D341Med (cell line): ENCODE results near the gene GPX3.
A peak's percentile ranks its signal among the peaks of the same experiment; 100 is the strongest.

Source experiments
- DNase-seq: peaks from one replicate; pipeline ENCODE4 v3.0.0; 2012; ENCODE audit warnings: low spot score

The GPX3 gene

DNA sequence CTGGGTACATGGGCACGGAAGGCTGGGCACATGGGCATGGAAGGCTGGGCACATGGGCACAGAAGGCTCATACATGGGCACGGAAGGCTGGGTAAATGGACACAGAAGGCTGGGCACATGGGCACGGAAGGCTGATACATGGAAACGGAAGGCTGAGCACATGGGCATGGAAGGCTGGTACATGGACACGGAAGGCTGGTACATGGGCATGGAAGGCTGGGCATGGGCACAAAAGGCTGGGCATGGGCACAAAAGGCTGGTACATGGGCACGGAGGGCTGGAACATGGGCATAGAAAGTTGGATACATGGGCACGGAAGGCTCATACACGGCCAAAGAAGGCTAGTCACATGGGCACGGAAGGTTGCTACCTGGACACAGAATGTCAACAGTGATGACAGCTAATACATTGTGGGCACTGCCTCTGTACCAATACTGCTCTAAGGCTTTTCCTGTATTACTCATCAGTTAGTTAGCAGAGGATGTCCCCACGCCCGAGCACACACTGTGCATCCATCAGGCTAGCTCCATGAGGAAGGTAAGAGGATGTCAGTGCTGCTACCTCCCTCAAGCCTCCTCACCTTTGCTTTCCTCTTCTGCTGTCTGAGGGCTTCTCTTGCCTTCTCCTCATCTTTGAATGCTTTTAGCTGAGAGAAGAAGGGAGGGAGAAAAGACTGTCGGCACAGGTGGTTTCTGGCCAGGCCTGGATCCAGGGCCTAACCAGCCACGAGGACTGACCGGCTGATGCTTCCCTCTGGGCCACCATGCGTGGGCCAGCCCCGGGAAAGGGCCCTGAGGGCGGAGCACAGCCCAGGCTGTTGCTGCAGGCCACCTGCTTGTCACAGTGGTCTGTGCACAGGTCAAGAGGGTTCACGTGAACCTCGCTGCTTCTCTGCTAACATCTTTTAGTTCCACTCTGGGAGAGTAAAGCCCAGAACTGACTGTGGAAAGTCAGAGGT is 14.3 kb downstream of the GPX3 start:
- DNase-seq: no peak

DNA sequence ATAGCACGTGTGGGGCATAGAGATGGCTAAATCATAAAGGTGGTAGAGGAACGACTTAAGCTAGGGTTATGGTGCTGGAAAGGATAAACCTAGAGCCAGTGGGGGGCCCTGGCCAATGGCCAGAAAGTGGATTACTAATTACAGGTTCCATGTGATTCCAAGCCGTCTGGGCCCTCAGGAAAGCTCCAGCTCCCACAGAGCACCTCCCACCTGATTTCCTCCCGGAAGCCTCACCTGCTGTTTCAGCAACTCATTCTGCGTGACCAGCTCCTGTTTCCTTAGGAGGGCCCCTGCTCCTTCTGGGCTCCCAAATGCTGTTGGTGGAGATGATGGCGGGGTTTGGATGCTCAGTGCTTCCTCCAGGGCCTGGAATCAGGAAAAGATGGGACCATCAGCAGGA is 16.2 kb downstream of the GPX3 start:
- DNase-seq: peak; percentile 64

DNA sequence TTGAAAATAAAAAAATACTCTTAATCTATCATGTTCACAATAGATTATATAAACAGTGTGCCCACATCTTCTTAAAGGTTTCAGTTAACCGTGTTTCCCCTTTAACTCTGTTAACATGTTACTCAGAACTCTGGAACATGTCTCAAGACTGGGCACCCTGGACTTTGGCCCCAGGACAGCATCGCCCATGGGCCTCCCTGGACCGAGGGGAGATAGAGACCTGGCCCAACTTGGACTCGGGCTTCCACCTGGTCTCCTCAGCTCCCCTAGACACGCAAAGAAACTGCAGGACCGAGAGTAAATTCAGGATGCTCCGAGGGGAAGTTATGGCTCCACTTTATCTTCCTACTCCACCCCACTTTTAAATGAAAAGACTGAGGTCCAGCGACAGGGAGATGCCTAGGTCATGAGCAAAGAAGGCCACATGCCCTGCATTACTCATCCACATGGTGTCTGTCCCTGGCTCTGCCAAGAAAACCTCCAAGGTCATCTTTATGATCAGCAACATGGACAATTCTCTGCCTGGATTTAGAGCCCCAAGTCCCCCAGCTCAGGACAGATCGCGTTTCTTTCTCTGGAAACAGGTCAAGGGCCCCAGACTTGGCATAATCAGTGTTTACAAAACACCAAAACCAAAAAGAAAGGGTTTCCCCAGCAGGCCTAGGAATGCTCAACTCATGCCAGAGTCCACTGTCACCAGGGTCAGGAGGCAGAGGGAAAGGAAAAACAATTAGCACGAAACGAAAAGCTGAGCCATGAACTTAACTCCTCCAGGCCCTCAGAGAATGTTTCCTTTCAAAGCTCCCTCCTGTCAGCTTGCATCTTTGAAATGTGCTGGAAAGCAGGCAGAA is 17.4 kb downstream of the GPX3 start:
- DNase-seq: no peak

DNA sequence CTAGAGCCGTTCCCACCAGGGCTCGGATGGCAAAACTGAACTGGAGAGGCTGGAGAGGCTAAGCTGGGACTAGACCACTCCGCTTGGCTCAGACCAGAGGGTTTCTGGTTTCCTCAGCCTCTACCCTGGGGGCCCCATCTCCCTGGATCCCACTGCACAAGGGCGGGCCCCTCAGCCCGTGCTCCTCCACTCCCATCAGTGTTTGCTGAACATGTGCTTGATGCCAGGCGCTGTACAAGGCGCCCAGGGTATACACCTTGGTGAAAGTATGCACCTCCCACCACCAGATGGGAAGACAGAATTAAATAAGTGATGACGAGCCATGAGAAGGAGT is 18.0 kb downstream of the GPX3 start:
- DNase-seq: no peak

DNA sequence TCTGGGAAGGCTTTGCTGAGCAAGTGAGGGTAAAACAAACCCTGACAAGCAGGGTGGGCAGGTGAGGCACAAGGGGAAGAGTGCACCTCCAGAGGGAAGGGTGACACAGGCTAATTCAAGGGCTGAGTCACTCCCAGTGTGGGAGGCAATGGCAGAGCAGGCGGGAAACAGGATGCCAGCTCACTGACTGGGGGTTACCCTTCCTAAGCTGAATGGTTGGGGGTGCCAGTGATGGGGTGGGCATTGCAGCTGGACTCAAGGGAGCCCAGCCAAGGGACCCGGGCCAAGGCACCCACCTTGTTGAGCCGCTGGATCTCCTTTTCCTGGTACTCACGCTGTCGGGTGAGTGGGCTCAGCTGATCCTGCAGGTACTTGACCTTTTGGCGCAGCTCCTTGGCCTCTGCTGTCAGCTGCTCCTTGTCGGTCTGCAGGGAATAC is 18.4 kb downstream of the GPX3 start:
- no peak for DNase-seq

DNA sequence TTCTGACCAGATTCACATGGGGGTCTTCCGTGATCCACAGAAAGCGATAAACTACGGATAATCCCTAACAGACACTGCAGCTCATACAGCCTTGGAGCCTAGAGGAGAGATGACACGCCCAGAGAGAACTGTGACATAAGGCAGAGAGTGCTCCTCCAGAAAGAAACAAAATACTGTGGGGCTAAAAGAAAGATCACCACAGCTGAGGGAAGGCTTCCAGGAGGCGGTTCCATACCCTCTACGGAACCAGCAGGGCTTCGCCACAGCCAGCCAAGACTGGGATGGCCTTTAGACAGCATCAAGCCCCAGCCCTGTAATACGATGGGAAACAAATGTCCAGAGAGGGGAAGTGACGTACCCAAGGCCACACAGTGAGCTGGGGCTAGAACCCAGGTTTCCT is 19.3 kb downstream of the GPX3 start:
- DNase-seq: no peak

DNA sequence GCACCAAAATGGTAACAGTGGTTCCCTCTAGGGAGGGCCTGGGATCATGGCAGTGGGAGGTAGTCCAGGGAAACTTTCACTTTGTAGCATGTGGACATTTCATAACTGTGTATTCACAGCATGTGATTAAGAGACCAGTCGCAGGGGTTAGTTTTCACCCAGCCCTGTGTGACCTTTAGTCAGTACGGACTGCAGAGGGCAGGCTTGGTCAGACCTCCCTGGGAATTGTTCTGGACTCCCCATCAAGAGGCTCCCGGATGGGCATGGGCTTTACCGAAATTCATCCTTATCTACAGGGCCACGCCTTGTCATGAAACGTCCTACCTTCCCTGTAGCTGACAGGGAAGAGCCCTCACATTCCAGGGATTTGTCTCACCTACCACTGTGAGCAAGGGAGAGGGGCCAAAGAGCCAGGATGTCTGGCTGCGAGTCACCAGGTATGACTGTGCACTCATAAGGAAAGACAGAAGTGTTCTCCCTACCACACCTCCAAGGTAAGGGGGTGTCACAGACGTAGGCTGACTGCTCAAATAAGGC is 19.9 kb downstream of the GPX3 start:
- no peak for DNase-seq

DNA sequence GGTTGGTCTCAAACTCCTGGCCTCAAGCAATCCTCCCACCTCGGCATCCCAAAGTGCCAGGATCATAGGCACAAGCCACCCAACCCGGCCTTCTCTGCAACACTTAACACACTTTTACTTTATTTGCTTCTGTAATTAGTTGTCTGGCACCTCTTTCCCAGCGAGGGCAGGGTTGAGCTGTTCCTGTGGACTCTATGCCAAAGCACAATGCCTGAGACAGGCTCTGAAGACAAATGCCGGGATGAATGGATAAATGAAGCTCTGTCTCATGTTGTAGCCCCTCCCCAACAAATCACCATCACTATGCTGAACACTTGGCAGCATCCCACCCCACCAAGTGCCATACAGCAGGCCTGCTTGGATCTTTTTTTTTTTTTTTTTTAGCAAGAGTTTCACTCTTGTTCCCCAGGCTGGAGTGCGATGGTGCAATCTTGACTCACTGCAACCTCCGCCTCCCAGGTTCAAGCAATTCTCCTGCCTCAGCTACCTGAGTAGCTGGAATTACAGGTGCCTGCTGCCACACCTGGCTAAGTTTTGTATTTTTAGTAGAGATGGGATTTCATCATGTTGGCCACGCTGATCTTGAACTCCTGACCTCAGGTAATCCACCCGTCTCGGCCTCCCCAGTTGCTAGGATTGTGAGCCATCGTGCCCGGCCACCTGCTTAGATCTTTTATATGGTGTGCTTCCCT is 21.3 kb downstream of the GPX3 start:
- no peak for DNase-seq

DNA sequence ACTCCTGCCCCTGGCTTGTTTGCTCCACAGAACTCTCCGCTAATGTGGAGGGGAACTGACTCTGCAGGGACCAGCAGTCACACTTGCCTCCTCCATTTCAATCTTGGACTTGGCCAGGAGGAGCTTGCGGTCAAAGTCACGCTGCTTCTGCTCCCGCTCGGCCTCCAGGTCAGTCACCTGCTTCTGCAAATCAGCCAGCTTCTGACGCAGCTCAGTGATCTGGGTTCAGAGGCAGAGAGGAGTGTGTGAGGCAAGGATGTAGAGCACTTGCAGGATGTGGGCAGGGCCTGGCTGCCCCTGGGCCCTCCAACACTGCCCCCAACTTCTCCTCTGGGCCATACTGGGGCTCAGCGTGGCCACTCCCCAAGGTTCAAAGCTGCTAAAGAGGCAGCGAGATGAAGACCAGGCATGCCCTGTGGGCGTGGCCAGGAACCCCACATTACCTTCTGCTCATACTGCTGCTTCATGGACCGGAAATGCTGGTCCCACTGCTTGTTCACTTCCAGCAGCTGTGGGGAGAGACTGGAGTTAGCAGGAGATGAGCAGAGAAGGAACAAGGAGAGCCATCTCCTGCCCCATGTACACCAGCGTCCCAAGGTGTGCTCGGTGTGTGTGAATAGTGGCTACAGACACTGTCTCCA is 22.2 kb downstream of the GPX3 start:
- DNase-seq: no peak

DNA sequence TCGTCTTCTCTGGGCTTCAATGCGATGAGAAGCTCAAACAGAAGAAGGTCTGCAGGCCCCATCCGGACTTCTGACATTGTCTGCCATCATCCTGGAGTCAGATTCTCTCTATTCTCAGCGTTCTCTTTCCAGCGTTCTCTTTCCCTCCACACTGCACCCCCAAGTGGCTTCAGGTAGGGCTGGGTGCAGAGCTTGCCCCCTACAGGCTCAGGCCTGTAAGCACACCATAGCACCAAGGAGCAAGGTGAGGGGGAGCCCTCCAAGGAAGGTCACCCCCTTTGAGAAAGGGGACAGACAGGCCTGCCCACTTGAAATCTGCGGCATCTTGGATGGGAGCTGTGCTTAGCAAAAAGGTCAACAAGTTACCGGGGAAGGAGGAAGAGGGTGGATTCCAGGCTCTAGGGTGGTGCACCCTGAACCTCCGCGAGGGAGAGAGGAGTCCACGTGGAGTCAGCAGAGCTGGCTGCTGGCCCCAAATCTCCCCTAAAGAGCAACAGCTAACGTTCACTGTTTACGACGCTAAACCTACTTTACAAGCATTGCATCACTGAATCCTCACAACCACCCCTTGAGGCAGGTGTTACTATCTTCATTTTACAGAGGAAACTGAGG is 27.5 kb downstream of the GPX3 start:
- peak; percentile 76 for DNase-seq

DNA sequence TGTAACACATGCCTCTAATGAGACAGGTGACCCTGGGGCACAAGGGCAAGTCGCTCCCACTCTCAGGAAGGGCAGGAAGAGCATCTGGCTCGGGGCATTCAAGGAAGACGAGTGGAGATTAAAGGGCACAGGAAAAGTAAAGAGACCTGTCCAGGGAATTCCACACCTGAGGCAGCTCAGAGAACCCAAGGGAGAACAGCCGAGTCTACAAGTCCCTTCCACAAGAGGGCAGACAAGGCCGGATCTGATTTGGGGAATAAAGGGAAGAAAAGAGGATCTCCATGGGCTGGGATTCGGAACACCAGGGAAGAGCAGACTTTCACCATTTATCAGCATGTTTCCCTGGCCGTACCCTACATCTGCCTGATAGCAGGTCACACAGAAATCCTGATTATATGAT is 28.1 kb downstream of the GPX3 start:
- no peak for DNase-seq

DNA sequence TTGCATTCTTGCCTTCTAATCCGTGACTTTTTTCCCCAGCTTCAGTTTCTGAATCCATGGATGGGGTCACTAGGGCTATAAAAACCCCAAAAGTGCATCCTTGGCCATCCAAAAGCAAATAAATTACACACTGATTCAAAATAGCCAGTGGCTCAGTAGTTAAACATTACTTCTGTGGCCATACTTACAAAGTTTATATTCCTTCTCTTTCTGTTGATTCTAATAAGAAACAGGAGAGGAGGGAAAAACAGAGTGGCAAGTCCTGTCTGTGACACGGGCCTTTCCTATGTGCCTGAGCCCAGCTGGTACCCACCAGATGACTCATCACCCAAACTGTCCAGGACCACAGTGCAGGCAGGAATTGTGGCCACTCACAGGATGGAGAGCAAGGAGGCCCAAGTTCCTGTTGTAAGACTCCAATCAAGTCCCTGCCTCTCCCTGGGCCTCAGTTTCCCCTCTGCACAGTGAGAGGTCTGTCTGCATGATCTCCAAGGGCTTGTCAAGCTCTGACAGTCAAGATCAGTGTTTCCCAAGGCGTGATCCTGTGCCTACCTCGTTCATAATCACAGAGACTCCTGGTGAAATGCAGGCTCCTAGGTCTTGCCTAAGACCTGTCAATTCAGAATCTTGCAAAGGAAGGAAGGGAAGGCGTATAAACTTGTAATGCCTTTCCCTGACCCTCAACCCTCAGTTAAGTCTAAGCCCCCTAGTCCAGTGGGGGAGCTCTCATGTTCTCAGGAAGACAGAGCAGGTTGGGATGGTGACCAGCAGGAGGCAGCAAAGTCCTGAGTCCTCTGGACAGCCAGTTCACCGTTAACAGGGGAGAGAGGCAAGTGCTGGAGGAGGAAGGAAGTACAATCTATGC is 30.9 kb downstream of the GPX3 start:
- peak; percentile 72 for DNase-seq

DNA sequence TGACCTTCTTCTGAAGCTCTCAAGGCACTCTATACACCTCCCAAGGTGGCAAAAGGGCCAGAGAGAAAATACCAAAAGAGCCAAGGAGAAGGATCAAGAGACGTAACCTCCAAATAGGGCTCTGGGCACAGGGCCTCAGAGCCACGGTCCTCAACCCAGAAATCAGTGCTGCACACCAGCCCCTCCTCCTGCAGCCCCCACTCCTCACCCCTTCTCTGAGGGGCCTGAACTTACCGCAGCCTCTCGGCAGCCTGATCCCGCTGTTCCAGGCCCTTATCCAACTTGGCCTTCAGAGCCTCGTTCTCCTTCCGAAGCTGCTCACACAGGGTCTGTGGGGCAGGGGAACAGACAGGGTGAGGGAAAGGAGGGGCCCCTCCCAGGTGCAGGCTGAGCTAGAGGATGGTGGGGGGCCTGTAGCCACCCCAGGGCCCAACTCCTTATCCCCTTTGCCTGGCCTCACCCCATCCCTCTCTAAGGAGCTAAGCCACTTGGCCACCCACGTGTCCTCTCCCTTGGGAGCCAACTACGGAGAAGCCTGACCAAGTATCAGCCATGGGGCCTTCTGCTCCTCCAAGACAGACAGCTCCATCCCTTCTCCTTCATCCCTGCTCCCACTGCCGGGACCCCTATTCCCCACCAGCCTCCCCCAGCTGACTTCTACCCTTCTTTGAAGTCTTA is 31.7 kb downstream of the GPX3 start:
- DNase-seq: no peak

DNA sequence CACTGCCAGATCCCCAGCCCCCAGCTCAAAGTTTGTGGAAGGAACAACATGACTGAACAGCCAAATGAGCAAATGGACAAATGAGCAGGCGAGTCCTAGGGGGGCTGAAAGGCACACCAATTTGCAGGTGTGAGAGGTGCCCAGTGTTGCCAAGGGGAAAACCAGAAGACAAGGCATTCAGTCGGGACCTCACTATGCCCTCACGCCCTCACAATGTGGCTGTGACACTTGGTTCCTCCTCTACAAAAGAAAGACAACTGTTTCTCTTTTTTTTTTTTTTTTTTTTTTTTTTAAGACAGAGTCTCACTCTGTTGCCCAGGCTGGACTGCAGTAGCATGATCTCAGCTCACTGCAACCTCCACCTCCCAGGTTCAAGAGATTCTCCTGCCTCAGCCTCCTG is 32.4 kb downstream of the GPX3 start:
- DNase-seq: no peak

DNA sequence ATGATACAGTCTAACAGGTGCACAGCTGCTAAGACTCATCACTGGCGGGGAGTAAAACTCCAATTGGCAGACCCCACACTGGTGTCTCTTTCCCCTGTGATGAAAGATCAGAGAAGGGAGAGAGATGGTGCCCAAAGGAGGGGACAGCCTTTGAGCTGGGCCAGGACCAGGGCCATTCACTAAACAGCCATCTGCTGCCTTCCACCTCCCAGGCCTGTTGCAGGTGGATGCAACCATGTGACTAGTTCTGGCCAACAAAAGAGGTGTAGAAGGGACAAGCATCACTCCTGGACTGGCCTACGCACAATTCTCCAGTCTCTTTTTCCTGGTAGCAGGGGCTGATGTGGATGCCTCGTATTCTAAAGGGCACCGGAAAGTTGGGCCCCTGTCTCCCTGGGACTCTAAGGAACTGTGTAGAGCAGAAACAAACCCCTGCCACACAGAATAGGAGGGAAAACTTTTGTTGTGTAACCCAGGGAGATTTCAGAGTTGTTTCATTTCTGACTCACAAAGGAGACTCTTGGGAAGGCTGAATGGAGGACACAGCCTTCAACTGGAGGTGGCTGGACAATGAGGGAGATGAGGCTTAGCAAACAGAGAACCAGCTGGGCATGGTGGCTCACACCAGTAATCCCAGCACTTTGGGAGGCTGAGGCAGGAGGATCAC is 33.5 kb downstream of the GPX3 start:
- no peak for DNase-seq

DNA sequence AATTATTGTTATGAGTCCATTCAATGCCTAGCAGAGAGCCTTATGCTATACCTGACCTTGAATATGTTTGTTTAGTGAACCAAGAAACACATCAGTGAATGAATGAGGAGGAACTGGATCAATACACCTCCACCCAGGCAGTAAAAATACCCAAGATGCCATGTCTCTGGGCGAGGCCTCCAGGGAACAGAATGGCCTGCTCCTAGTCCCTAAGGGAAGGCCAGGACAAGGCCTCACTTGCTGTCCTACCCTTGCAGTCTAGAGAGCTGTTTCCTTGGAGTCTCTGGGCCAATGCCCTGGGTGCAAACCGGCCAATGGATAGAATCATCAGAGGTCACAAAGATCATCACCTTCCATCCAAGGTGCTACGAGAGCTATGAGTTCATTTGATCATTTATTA is 34.3 kb downstream of the GPX3 start:
- no peak for DNase-seq

DNA sequence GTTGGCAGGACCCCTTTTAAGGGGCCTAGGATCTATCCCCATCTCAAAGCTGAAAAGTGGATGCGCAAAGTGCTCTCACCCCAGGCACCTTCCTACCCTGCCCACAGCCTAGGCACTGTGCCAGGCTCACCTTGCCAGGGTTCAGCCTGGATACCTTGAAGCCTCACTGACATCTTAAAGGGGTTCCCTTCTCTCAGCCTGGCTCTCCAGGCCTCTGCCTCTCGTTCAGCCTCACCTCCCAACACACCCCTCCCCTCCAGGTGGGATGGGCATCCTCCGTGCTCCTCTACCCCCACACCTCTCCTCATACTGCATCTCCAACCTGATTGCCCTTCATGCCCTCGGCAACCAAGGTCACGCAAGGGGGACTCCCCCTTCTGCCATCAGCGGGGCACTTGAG is 34.9 kb downstream of the GPX3 start:
- no peak for DNase-seq

DNA sequence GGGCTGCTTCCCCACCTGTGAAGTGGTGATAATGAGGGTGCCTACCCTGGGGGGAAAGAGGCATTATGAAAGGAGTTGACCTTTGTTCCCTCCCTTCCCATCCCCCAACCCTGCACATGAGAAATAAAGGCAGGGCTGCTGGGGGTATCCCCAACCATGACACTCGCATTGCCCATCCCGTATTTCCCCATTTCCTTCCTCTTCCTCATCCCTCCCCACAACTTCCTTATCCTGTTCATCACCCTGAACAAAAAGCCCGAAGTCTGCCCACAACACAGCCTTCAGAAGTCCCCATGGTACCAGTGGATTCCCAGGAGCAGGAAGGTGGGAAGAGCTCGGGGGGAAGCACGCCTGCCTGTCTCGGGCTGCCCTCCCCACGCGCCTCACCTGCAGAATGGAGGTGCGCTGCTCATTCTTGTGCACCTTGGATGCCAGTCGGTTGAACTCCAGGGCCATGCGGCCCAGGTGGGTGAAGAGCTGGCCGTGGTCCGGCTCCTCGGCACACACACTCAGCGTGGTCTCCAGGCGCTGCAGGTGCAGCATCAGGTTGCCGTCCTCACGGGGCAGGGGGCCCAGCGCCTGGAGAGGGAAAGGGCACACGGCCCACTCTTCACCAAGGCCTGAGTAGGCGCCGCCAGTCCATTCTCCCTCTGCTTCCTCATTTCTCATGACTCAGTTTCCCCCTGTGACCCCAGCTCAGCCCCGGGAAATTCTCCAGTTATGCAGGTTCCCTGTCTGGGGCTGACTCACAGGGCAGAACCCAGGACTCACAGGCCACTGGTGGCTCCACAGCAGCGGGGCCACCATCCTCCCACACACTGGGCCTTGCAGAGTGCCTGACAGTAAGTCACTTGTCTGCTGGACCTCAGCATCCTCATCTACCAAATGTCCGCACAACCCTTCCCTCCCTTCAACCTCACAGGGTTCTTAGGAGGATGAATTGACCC is 36.3 kb downstream of the GPX3 start:
- DNase-seq: no peak
